Testis (tissue), 3 donors: ENCODE results near the gene MYO15B. TPM values are rescaled to one million over a fixed set of nuclear protein-coding genes. Genes with fewer than 3 reads are reported as not detected.
A peak's percentile ranks its signal among the peaks of the same experiment; 100 is the strongest.

ENCODE experiments used
- DNase-seq: peaks from one replicate; pipeline ENCODE4 v3.0.0-alpha.2; 2019
- H3K27ac ChIP-seq, 2 donors: fragments of 200-600 bp; sonication (generic); one replicate each; pipeline ENCODE4 v1.5.1; 2019
- H3K27me3 ChIP-seq: fragments of 200-600 bp; sonication (generic); one replicate; pipeline ENCODE4 v1.5.1; 2019
- H3K36me3 ChIP-seq: fragments of 200-600 bp; sonication (generic); one replicate; pipeline ENCODE4 v1.5.1; 2017; ENCODE audit warnings: low read depth; ENCODE audit errors: missing control alignments
- H3K4me1 ChIP-seq: fragments of 200-600 bp; sonication (generic); one replicate; pipeline ENCODE4 v1.5.1; 2019
- H3K4me3 ChIP-seq, 2 donors: fragments of 200-600 bp; sonication (generic); one replicate each; pipeline ENCODE4 v1.5.1; 2017 to 2019
- H3K9me3 ChIP-seq: fragments of 200-600 bp; sonication (generic); one replicate; pipeline ENCODE4 v1.5.1; 2017
- POLR2A ChIP-seq: fragments of 450-650 bp; IDR thresholded peaks from one replicate; pipeline ENCODE4 v1.6.1; 2017; ENCODE audit warnings: antibody characterized with exemption, mild to moderate bottlenecking, moderate library complexity
- WGBS, 2 donors: methylation state at CpG; one replicate each; pipeline ENCODE4 v1.1.5; 2018; 5-methylcytosine and 5-hydroxymethylcytosine counted together
- intact Hi-C: fragments of 100-400 bp; cut with DNase I; formaldehyde crosslinking; loops from one replicate; pipeline ENCODE4 v1.15.1; 2023; ENCODE audit warnings: low total_unique reads
- polyA plus RNA-seq: library from polyadenylated mRNA; stranded (reverse); fragments of 350-450 nt; fragmentation: Illumina TruSeq; extraction: RNeasy Lipid Tissue Mini Kit (QIAGEN cat#74804); gene quantifications from one replicate; pipeline ENCODE4 v1.2.3, GENCODE V29; 2014; ENCODE audit warnings: low read depth, low replicate concordance; ENCODE audit not compliant: insufficient read depth
- total RNA-seq, 2 donors: library from RNA; depleted of rRNA; stranded (reverse); fragments of >200 nt; gene quantifications; one replicate each; pipeline ENCODE4 v1.2.3, GENCODE V29; 2016
- TF ChIP-seq, protein P1 (sequence below), 3 experiments: fragments of 450-650 bp in 2 of 3; fragments of 200-600 bp in 1 of 3; sonication (generic) in 1 of 3; IDR thresholded peaks; one replicate each; pipeline ENCODE4 v1.5.1; 2016 to 2019; ENCODE audit warnings: antibody characterized with exemption in 3 of 3, mild to moderate bottlenecking in 2 of 3, moderate library complexity in 1 of 3

Gene MYO15B
- total and polyA plus RNA-seq, 3 donors from 2014 or later = 70.4 to 142 (median 139) TPM

DNA sequence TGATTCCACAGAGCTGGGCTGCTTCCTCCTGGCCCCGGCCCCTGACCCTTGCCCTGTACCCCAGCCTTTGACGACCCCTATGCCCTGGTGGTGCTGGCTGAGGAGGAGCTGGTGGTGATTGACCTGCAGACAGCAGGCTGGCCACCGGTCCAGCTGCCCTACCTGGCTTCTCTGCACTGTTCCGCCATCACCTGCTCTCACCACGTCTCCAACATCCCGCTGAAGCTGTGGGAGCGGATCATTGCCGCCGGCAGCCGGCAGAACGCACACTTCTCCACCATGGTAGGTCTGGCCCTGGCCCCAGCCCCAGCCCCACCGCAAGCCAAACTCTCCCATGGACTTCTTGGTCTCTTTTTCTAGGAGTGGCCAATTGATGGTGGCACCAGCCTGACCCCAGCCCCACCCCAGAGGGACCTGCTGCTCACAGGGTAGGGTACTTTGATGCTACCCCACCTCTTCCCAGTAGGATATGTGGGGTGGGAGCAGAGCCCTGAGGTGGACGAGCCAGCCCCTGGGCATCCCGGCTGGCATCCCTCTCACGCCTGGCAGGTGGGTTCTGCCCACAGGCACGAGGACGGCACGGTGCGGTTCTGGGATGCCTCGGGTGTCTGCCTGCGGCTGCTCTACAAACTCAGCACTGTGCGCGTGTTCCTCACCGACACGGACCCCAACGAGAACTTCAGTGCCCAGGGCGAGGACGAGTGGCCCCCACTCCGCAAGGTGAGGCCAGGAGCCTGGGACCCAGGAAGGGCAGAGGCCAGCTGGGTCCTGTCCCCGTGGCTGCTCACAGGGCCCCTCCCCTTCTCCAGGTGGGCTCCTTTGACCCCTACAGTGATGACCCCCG, 19.0 kb upstream of the MYO15B start:
- WGBS, 2 donors = 96 to 97% methylated on average over 16 to 31 of the region's 31 CpGs
- Histone ChIP-seq H3K27me3 (no peaks in the 10 kb centered on the region), H3K9me3 (no peaks in the 10 kb centered on the region), H3K36me3 (no peaks in the 10 kb centered on the region), H3K4me1 (no peaks in the 10 kb centered on the region), H3K4me3 (no peak overlapping the region), H3K27ac (no peak overlapping the region)
- intact Hi-C loops = no loop called here
- TF ChIP-seq, protein P1, sequence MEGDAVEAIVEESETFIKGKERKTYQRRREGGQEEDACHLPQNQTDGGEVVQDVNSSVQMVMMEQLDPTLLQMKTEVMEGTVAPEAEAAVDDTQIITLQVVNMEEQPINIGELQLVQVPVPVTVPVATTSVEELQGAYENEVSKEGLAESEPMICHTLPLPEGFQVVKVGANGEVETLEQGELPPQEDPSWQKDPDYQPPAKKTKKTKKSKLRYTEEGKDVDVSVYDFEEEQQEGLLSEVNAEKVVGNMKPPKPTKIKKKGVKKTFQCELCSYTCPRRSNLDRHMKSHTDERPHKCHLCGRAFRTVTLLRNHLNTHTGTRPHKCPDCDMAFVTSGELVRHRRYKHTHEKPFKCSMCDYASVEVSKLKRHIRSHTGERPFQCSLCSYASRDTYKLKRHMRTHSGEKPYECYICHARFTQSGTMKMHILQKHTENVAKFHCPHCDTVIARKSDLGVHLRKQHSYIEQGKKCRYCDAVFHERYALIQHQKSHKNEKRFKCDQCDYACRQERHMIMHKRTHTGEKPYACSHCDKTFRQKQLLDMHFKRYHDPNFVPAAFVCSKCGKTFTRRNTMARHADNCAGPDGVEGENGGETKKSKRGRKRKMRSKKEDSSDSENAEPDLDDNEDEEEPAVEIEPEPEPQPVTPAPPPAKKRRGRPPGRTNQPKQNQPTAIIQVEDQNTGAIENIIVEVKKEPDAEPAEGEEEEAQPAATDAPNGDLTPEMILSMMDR (IDR thresholded peaks at IDR 0.05) = no peak
- TF ChIP-seq POLR2A = no peak
- DNase-seq = no peak

DNA sequence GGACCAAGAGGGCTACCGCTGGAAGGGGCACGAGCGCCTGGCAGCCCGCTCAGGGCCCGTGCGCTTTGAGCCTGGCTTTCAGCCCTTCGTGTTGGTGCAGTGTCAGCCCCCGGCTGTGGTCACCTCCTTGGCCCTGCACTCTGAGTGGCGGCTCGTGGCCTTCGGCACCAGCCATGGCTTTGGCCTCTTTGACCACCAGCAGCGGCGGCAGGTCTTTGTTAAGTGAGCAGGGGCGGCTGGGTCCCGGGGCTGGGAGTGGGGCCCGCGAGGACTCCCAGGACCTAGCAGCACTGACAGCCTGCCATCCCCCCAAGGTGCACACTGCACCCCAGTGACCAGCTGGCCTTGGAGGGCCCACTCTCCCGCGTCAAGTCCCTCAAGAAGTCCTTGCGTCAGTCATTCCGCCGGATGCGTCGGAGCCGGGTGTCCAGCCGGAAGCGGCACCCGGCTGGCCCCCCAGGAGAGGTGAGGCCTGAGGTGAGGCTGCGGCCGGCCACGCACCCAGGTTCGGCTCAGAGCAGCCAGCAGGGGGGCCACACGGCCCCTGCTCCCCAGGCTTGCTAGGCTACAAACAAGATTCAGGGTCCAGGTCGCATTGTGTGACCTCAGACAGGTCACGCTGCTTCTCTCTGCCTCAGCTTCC, 17.4 kb upstream of the MYO15B start:
- intact Hi-C loops = no loop called here
- no peak for DNase-seq
- H3K27ac ChIP-seq = no peak overlapping the region
- no peak overlapping the region for H3K4me3 ChIP-seq
- no peak for TF ChIP-seq POLR2A
- TF ChIP-seq, protein P1 (IDR thresholded peaks at IDR 0.05) = no peak
- no peaks in the 10 kb centered on the region for H3K4me1 ChIP-seq
- H3K36me3 ChIP-seq = no peaks in the 10 kb centered on the region
- 92 to 95% methylated on average over 27 to 35 of the region's 35 CpGs for WGBS, 2 donors
- no peaks in the 10 kb centered on the region for H3K9me3 ChIP-seq
- no peaks in the 10 kb centered on the region for H3K27me3 ChIP-seq

DNA sequence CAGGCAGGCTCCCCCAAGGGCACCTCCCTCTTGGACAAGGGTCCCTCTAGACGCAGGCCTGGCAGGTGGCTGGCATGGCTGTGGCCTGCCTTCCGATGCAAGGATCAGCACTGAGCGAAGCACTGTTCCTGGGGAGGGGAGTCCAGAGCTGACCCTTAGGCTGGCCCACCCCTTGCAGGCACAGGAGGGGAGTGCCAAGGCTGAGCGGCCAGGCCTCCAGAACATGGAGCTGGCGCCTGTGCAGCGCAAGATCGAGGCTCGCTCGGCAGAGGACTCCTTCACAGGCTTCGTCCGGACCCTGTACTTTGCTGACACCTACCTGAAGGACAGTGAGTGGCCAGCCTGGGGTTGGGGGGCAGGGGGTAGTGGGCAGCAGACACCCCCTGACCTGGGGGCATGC, 16.8 kb upstream of the MYO15B start:
- TF ChIP-seq, protein P1 (IDR thresholded peaks at IDR 0.05) = no peak
- no peak for TF ChIP-seq POLR2A
- DNase-seq = no peak
- Histone ChIP-seq H3K4me3 (no peak overlapping the region), H3K36me3 (no peaks in the 10 kb centered on the region), H3K4me1 (no peaks in the 10 kb centered on the region), H3K27ac (no peak overlapping the region), H3K27me3 (no peaks in the 10 kb centered on the region), H3K9me3 (no peaks in the 10 kb centered on the region)
- 93% methylated on average over 11 of the region's 11 CpGs; no CpG with 5 or more reads in 1 of the 2 donors for WGBS, 2 donors
- intact Hi-C loops = no loop called here

DNA sequence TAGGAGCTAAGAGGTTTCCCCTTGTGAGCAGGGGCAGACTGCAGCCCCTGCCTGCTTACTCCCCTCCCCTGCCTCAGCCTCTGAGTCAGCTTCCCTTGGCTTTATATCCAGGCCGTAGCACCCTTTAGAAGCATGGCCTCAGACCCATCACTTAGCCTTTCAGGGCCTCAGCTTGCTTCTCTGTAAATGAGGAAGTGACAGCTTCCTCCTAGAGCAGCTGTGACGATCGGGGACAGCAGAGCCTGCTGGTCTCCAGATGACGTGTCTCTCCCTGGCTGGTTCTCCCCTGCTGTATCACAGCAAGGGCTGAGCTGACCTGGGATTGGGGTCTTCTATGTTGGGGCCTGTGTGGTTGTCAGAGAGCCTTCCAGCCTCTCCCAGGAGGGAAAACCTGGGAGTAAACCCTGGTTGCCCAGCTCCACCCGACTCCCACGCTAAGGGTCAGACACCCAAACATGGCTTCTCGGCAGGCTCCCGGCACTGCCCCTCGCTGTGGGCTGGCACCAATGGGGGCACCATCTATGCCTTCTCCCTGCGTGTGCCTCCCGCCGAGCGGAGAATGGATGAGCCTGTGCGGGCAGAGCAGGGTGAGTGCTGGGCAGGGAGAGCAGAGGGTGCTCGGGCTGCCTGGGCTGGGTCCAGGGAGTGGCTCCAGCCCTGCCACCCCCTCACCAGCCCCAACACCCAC, 16.3 kb upstream of the MYO15B start:
- Histone ChIP-seq H3K27ac (no peak overlapping the region), H3K4me1 (no peaks in the 10 kb centered on the region), H3K27me3 (no peaks in the 10 kb centered on the region), H3K9me3 (no peaks in the 10 kb centered on the region), H3K4me3 (no peak overlapping the region), H3K36me3 (no peaks in the 10 kb centered on the region)
- intact Hi-C loops = no loop called here
- TF ChIP-seq, protein P1 (IDR thresholded peaks at IDR 0.05) = no peak
- no peak for TF ChIP-seq POLR2A
- DNase-seq = peak; percentile 40
- WGBS, 2 donors = 75 to 89% methylated on average over 2 to 15 of the region's 15 CpGs
